Measurements from ENCODE around the gene SPN.
"Not testable (repeated sequence)": the region's sequence is repeated elsewhere in the genome, so short reads cannot be mapped to it uniquely, and the experiment has no call there.

The SPN gene

DNA sequence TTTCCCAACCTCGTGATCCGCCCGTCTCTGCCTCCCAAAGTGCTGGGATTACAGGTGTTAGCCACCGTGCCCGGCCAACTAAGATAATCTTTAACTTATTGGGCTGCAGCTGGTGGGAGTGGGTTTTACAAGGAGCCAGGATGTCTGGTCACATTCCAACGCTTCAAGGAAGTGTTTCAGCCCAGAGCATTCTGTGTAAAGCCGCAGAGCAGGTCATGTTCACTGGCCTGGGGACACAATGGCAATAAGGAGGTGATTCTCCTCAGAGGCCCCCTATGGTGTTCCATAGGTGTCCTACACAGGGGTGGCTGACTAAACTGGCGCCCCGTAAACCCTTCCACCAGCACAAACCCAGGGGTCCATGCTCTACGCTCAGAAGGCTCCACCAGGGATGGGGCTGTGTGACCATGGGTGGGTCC lies 17.1 kb downstream of the SPN start:
- DNase-seq: no peak
- Mint-ChIP-seq H3K27me3 (no peaks in the 10 kb centered on the region), H3K9me3 (no peaks in the 10 kb centered on the region), H3K4me3 (peak overlapping the region; percentile 64), H3K4me1 (ENCODE audit: low read depth) (peaks cover 22% of the 10 kb centered on the region), H3K36me3 (ENCODE audit: low read depth) (no peaks in the 10 kb centered on the region), H3K27ac (peak overlapping the region; percentile 88)

DNA sequence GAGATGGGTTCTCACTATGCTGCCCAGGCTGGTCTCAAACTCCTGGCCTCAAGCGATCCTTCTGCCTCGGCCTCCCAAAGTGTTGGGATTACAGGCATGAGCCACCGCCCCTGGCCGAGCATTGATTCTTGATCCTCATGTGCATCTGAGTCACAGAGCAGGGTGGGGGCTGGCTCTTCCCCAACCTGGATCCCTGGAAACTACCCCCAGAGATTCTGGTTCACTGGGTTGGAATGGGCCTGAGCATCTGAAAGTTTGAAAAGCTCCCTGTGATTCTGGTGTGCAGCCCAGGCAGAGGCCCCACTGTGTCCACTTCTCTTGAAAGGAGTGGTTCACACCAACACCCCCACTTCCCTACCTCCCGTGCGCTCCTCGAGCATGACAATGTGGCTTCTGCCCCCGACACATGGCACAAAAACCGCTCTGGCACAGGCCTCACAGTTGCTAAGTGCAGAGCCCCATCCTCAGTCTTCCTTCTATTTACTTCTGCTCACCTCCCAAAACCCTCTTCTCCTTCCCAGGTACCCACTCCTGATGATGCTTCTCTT lies 20.6 kb downstream of the SPN start:
- H3K27me3 Mint-ChIP-seq: no peaks in the 10 kb centered on the region
- H3K9me3 Mint-ChIP-seq: no peaks in the 10 kb centered on the region
- peak overlapping the region; percentile 7 for H3K27ac Mint-ChIP-seq
- H3K36me3 Mint-ChIP-seq (ENCODE audit: low read depth): no peaks in the 10 kb centered on the region
- DNase-seq: no peak
- H3K4me3 Mint-ChIP-seq: no peak overlapping the region
- peaks cover 31% of the 10 kb centered on the region for H3K4me1 Mint-ChIP-seq (ENCODE audit: low read depth)

DNA sequence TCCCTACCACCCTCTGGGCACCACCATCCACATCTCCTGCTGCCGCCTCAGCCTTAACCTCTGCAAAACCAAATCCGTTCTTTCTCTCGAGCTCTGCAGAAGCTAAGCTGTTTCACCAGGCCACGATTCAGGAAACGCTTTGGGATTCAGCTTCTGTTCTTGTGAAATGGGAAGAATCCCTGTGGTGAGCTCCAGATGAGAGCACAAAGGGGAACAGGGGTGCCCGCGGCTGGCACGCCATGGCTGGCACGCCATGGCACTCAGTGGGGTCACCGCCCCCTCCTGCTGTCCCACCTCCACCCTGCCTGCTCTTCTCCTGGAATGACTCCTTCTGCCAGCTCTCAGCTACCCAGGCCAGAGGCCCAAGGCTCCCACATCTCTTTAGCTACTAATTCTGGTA lies 21.6 kb downstream of the SPN start:
- Mint-ChIP-seq H3K4me1 (ENCODE audit: low read depth) (peaks cover 22% of the 10 kb centered on the region), H3K36me3 (ENCODE audit: low read depth) (no peaks in the 10 kb centered on the region), H3K27ac (no peak overlapping the region), H3K4me3 (no peak overlapping the region), H3K27me3 (no peaks in the 10 kb centered on the region), H3K9me3 (no peaks in the 10 kb centered on the region)
- no peak for DNase-seq

DNA sequence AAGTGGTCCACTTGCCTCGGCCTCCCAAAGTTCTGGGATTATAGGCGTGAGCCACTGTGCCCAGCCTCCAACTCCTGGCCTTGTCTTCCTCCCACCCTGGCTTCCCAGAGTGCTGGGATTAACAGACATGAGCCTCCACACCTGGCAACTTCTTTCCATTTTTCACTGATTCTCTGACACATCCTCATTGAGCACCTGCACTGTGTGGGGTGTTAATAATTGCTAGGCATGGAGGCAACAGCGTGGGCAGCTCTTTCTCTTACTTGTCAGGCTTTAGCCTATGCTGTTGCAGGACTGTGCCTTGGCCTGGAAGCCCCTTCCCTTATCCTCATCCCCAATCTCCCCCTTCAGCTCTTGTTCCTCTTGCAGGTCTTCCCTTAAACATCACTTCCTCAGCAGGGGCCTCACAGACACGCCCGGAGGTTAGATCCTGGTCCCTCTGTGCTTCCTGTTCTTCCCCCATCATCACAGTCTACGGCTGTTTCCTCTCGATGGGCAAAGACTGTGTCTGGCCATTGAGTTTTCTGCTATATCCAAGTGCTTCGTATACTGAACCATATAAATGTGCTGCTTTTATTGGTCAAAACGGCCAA lies 23.8 kb downstream of the SPN start:
- H3K27ac Mint-ChIP-seq: peak overlapping the region; percentile 60
- H3K9me3 Mint-ChIP-seq: no peaks in the 10 kb centered on the region
- H3K27me3 Mint-ChIP-seq: no peaks in the 10 kb centered on the region
- H3K36me3 Mint-ChIP-seq (ENCODE audit: low read depth): no peaks in the 10 kb centered on the region
- no peak overlapping the region for H3K4me3 Mint-ChIP-seq
- no peak for DNase-seq
- peaks cover 18% of the 10 kb centered on the region for H3K4me1 Mint-ChIP-seq (ENCODE audit: low read depth)

DNA sequence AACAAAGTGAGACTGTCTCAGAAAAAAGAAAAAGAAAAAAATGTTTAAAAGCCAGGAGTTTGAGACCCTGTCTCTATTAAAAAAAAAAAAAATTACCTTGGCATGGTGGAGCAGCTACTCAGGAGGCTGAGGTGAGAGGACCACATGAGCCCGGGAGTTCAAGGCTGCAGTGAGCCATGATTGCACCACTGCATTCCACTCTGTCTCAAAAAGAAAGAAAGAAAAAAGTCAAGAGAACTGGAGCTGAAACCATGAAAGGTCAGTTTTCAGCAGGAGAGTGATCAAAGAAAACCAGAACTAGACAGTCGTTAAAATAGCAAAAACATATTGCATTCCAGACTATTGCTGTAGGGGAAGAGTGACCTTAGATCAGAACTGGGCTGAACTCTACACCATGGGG lies 24.7 kb downstream of the SPN start:
- DNase-seq: no peak
- Mint-ChIP-seq H3K36me3 (ENCODE audit: low read depth) (no peaks in the 10 kb centered on the region), H3K4me1 (ENCODE audit: low read depth) (peaks cover 18% of the 10 kb centered on the region), H3K27me3 (no peaks in the 10 kb centered on the region), H3K9me3 (no peaks in the 10 kb centered on the region), H3K4me3 (no peak overlapping the region), H3K27ac (no peak overlapping the region)

DNA sequence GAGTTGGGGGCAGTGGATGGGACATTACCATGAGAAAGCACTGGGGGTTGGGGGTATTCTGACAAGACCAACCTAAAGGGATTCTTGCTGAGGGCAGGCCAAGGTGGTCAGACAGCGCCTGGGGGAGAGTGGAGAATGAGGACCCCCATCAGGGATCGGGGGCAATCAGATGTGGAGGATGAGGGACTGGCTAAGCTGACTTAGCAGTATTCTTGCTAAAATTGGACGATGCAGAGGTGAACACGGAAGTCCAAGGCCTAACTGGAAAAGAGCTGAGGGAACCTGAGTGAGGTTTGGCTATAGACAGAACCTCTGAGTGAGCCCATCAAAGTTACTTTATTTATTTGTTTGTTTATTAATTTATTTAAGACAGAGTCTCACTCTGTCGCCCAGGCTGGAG lies 25.1 kb downstream of the SPN start:
- Mint-ChIP-seq H3K36me3 (ENCODE audit: low read depth) (no peaks in the 10 kb centered on the region), H3K27ac (no peak overlapping the region), H3K27me3 (no peaks in the 10 kb centered on the region), H3K4me1 (ENCODE audit: low read depth) (peaks cover 18% of the 10 kb centered on the region), H3K4me3 (no peak overlapping the region), H3K9me3 (no peaks in the 10 kb centered on the region)
- no peak for DNase-seq

DNA sequence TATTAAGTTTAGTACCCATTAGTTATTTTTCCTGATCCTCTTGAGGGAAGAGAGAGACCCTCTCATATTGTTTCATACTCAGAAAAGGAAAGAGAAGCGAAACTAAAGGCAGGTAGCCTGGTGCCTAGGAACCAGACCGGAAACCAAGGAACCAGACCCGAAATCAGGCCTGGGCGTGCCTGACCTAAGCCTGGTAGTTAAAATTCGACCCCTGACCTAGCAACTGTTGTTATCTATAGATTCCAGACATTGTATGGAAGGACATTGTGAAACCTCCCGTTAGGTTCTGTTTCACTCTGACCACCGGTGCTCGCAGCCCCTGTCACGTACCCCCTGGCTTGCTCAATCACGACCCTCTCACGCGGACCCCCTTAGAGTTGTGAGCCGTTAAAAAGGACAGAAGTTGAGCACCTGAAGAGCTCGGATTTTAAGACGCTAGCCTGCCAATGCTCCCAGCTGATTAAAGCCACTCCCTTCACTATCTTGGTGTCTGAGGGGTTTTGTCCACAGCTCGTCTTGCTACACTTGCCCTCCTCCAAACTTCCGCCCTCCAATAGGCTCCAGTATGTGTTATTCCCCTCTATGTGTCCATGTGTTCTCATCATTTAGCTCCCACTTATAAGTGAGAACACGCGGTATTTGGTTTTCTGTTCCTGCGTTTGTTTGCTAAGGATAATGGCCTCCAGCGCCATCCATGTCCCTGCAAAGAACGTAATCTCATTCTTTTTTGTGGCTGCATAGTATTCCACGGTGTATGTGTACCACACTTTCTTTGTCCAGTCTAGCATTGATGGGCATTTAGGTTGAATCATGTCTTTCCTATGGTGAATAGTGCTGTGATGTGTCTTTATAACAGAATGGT lies 26.7 kb downstream of the SPN start:
- not testable (repeated sequence) for H3K36me3 Mint-ChIP-seq (ENCODE audit: low read depth); H3K27me3 Mint-ChIP-seq; H3K27ac Mint-ChIP-seq; H3K4me3 Mint-ChIP-seq; H3K9me3 Mint-ChIP-seq; DNase-seq
- H3K4me1 Mint-ChIP-seq (ENCODE audit: low read depth): peaks cover 18% of the 10 kb centered on the region

DNA sequence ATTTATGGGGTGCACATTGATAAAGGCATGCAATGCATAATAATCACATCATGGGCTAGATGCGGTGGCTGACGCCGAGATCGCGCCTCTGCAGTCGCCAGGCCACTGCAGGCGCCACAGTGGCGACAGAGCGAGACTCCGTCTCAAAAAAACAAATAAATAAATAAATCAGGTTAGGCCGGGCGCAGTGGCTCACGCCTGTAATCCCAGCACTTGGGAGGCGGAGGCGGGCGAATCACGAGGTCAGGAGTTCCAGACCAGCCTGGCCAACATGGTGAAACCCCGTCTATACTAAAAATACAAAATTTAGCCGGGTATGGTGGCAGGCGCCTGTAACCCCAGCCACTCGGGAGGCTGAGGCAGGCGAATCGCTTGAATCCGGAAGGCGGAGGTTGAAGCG lies 29.6 kb downstream of the SPN start:
- H3K36me3 Mint-ChIP-seq (ENCODE audit: low read depth): not testable (repeated sequence)

DNA sequence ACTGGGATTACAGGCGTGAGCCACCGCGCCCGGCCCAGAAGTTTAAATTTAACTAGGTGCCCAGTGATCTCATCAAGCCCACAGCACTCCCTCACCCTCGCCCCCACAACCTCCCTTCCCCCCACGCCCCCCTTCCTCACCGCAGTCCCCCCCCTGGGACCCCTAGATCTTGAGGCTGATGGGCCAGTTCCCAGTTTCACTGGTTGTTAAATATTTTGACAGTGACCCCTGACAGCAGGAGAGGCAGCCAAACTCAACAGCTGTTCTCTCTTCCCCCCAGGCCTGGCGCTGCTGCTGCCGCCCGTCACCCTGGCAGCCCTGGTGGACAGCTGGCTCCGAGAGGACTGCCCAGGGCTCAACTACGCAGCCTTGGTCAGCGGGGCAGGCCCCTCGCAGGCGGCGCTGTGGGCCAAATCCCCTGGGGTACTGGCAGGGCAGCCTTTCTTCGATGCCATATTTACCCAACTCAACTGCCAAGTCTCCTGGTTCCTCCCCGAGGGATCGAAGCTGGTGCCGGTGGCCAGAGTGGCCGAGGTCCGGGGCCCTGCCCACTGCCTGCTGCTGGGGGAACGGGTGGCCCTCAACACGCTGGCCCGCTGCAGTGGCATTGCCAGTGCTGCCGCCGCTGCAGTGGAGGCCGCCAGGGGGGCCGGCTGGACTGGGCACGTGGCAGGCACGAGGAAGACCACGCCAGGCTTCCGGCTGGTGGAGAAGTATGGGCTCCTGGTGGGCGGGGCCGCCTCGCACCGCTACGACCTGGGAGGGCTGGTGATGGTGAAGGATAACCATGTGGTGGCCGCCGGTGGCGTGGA lies 31.5 kb downstream of the SPN start:
- H3K4me1 Mint-ChIP-seq (ENCODE audit: low read depth): peaks cover 5% of the 10 kb centered on the region
- no peaks in the 10 kb centered on the region for H3K9me3 Mint-ChIP-seq
- no peaks in the 10 kb centered on the region for H3K27me3 Mint-ChIP-seq
- no peaks in the 10 kb centered on the region for H3K36me3 Mint-ChIP-seq (ENCODE audit: low read depth)
- no peak for DNase-seq
- no peak overlapping the region for H3K4me3 Mint-ChIP-seq
- no peak overlapping the region for H3K27ac Mint-ChIP-seq

More for the DNA sequence above, 29.6 kb downstream of the SPN start:
- H3K27me3 Mint-ChIP-seq; H3K27ac Mint-ChIP-seq; H3K4me3 Mint-ChIP-seq; H3K4me1 Mint-ChIP-seq (ENCODE audit: low read depth); H3K9me3 Mint-ChIP-seq; DNase-seq: not testable (repeated sequence)

DNA sequence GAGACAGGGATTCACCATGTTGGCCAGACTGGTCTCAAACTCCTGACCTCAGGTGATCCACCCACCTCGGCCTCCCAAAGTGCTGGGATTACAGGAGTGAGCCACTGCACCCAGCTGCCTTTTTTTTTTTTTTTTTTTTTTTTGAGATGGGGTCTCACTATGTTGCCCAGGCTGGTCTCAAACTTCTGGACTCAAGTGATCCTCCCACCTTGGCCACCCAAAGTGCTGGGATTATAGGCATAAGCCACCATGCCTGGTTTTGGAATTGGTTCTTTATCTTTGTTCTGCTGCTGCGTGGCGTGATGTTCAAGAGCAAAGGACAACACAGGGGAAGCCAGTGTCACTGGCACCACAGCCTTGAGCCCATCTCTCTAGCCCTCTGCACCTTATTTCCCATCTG lies 32.6 kb downstream of the SPN start:
- H3K27ac Mint-ChIP-seq: peak overlapping the region; percentile 6
- DNase-seq; H3K36me3 Mint-ChIP-seq (ENCODE audit: low read depth); H3K4me1 Mint-ChIP-seq (ENCODE audit: low read depth); H3K4me3 Mint-ChIP-seq; H3K27me3 Mint-ChIP-seq; H3K9me3 Mint-ChIP-seq: not testable (repeated sequence)

DNA sequence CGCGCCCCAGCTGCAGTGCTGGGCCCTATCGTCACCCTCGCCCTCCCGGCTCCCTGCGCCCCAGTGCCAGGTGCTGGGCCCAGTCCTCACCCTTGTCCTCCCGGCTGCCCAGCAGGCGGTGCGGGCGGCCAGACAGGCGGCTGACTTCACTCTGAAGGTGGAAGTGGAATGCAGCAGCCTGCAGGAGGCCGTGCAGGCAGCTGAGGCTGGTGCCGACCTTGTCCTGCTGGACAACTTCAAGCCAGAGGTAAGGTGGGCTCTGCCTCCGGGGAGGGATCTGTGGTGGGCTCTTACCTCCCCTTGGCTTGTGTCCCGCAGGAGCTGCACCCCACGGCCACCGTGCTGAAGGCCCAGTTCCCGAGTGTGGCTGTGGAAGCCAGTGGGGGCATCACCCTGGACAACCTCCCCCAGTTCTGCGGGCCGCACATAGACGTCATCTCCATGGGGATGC lies 33.9 kb downstream of the SPN start:
- no peaks in the 10 kb centered on the region for H3K27me3 Mint-ChIP-seq
- H3K27ac Mint-ChIP-seq: no peak overlapping the region
- no peaks in the 10 kb centered on the region for H3K36me3 Mint-ChIP-seq (ENCODE audit: low read depth)
- peaks cover 16% of the 10 kb centered on the region for H3K4me1 Mint-ChIP-seq (ENCODE audit: low read depth)
- H3K4me3 Mint-ChIP-seq: no peak overlapping the region
- no peak for DNase-seq
- no peaks in the 10 kb centered on the region for H3K9me3 Mint-ChIP-seq

DNA sequence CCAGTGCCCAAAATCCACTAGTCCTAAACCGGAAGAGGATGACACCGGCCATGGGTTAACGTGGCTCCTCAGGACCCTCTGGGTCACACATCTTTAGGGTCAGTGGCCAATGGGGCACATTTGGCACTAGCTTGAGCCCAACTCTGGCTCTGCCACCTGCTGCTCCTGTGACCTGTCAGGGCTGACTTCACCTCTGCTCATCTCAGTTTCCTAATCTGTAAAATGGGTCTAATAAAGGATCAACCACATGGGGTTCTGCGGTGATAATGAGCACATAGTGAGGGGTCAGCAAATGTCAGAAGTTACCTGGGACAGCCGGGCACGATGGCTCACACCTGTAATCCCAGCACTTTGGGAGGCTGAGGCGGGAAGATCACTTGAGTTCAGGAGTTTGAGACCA lies 34.3 kb downstream of the SPN start:
- Mint-ChIP-seq H3K36me3 (ENCODE audit: low read depth) (no peaks in the 10 kb centered on the region), H3K4me1 (ENCODE audit: low read depth) (peaks cover 21% of the 10 kb centered on the region), H3K27me3 (no peaks in the 10 kb centered on the region), H3K27ac (no peak overlapping the region), H3K9me3 (no peaks in the 10 kb centered on the region), H3K4me3 (no peak overlapping the region)
- no peak for DNase-seq

DNA sequence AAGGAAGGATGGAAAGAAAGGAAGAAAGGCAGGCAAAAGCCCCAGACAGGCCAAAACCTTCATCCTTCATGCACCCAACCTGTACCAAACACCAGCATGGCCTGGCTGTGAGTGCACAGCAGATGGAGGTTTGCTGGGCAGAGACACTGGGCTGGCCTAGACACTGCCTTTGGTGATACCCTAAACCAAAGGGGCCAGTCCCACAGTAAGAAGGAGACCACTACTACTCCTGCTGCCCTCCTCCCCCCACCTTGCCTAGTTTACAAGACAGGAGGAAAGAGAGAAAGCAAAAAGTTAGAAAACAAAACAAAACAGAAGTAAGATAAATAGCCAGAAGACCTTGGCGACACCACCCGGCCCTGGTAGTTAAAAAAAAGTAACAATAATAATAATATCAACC lies 35.0 kb downstream of the SPN start:
- Mint-ChIP-seq H3K4me1 (ENCODE audit: low read depth) (peaks cover 28% of the 10 kb centered on the region), H3K9me3 (no peaks in the 10 kb centered on the region)

DNA sequence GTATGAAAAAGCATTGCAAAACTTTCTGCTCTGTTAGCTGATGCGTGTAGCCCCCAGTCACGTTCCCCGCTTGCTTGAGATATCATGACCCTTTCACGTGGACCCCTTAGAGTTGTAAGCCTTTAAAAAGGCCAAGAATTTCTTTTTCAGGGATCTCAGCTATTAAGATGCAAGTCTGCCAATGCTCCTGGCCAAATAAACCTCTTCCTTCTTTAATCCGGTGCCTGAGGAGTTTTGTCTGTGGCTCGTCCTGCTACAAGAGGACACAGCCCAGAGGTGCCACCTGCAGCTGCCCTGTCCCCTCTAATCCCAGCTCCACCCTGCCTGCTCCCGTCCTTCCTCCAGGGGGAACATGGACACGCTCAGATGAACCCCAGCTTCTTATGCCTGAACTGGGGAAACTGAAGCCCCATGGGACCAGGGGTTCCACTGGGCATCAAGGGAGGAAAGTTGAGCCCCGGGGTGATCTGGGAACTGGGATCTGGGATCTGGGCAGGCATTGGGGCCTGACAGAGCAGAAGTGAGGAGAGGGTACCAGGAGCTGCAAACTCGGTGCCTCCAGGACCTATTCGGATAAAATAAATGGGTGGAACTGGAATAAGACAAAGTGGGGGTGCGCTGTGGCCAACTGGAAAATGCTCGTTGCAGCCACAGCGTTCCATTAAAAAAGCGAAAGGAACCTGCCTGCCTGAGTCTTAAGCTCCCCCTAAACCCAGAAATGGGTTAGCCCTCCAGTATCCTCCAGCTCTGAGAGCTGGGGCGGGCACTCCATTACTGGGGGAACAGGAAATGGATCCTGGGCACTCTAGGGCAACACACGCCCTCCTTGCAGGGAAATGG lies 35.7 kb downstream of the SPN start:
- Mint-ChIP-seq H3K27me3 (no peaks in the 10 kb centered on the region), H3K36me3 (ENCODE audit: low read depth) (no peaks in the 10 kb centered on the region), H3K27ac (no peak overlapping the region), H3K4me3 (no peak overlapping the region), H3K4me1 (ENCODE audit: low read depth) (peaks cover 30% of the 10 kb centered on the region), H3K9me3 (no peaks in the 10 kb centered on the region)
- no peak for DNase-seq

More for the DNA sequence above, 35.0 kb downstream of the SPN start:
- no peak for DNase-seq
- no peak overlapping the region for H3K4me3 Mint-ChIP-seq
- H3K36me3 Mint-ChIP-seq (ENCODE audit: low read depth): no peaks in the 10 kb centered on the region
- H3K27me3 Mint-ChIP-seq: no peaks in the 10 kb centered on the region
- no peak overlapping the region for H3K27ac Mint-ChIP-seq
